Transverse colon (tissue), 4 donors: Measurements from ENCODE around the gene ANKEF1. TPM values are rescaled to one million over a fixed set of nuclear protein-coding genes. Genes with fewer than 3 reads are reported as not detected.

Experiments
- DNase-seq: peaks from one replicate; pipeline ENCODE4 v3.0.0-alpha.2; 2019
- H3K27ac ChIP-seq, 4 donors: fragments of 200-600 bp; sonication (generic); 2 replicates each; pipeline ENCODE4 v1.5.1; 2016 to 2018; ENCODE audit warnings: inconsistent platforms in 4 of 4
- H3K27me3 ChIP-seq: fragments of 200-600 bp; sonication (generic); 2 replicates; pipeline ENCODE4 v1.5.1; 2017; ENCODE audit warnings: inconsistent platforms
- H3K36me3 ChIP-seq, 4 donors: fragments of 200-600 bp; sonication (generic); 2 replicates each; pipeline ENCODE4 v1.5.1; 2017 to 2019; ENCODE audit warnings: inconsistent platforms in 4 of 4
- H3K4me1 ChIP-seq, 4 donors: fragments of 200-600 bp; sonication (generic); 2 replicates each; pipeline ENCODE4 v1.5.1; 2017 to 2020; ENCODE audit warnings: inconsistent platforms in 4 of 4
- H3K4me3 ChIP-seq, 4 donors: fragments of 200-600 bp; sonication (generic); 1 replicate in 1 of 4; 2 replicates in 3 of 4; pipeline versions ENCODE4 v1.5.1 to v1.6.1; 2017 to 2019; ENCODE audit warnings: inconsistent platforms in 4 of 4
- H3K9me3 ChIP-seq, 2 donors: fragments of 200-600 bp; sonication (generic); 2 replicates each; pipeline ENCODE4 v1.5.1; 2017 to 2019; ENCODE audit warnings: inconsistent platforms in 2 of 2
- CTCF ChIP-seq, 5 experiments: fragments of 200-600 bp in 3 of 5; fragments of 450-650 bp in 2 of 5; sonication (generic) in 3 of 5; IDR thresholded peaks; 1 replicate in 2 of 5; 2 replicates in 3 of 5; pipeline ENCODE4 v1.5.1; 2016 to 2017; ENCODE audit warnings: antibody characterized with exemption in 5 of 5, inconsistent platforms in 3 of 5, mild to moderate bottlenecking in 2 of 5, moderate library complexity in 1 of 5
- EP300 ChIP-seq: sonication (generic); formaldehyde crosslinking; IDR thresholded peaks from one replicate; pipeline ENCODE4 v1.6.1; 2017; ENCODE audit warnings: antibody characterized with exemption, low read depth
- POLR2A ChIP-seq: fragments of 450-650 bp; IDR thresholded peaks from one replicate; pipeline ENCODE4 v1.6.1; 2016; ENCODE audit warnings: antibody characterized with exemption, mild to moderate bottlenecking, moderate library complexity
- POLR2AphosphoS5 ChIP-seq, 3 donors: sonication (generic); formaldehyde crosslinking; IDR thresholded peaks; one replicate each; pipeline ENCODE4 v1.6.1; 2016; ENCODE audit warnings: antibody characterized with exemption in 3 of 3
- WGBS, 2 donors: methylation state at CpG; one replicate each; pipeline ENCODE4 v1.1.5; 2018; ENCODE audit warnings: low coverage in 1 of 2; 5-methylcytosine and 5-hydroxymethylcytosine counted together
- in situ Hi-C, 4 donors: fragments of 200-750 bp; cut with MboI; loops; one replicate each; pipeline versions ENCODE4 v1.15.0 to v1.15.1; 2017; ENCODE audit warnings: low sequenced_read_pairs in 3 of 4, low pct_ligation_motif_present in 1 of 4, low pct_unique_long_range_greater_than_20kb in 1 of 4
- intact Hi-C: fragments of 100-400 bp; cut with DNase I; formaldehyde crosslinking; loops from one replicate; pipeline ENCODE4 v1.15.1; 2023; ENCODE audit warnings: low total_unique reads
- total RNA-seq, 4 donors: library from RNA; depleted of rRNA; stranded (reverse); fragments of >200 nt; gene quantifications; one replicate each; pipeline ENCODE4 v1.1.0, GENCODE V29; 2016

Gene ANKEF1
- total RNA-seq, 4 donors from 2014 or later, result 0.60 to 5.6 (median 4.7) TPM

GRCh38 chr20:10006447-10007090, 28.2 kb upstream of the ANKEF1 start:
- Histone ChIP-seq H3K9me3 (no peaks in the 10 kb centered on the region), H3K4me3 (no peak overlapping the region), H3K4me1 (no peaks in the 10 kb centered on the region), H3K27me3 (no peaks in the 10 kb centered on the region), H3K27ac (no peak overlapping the region), H3K36me3 (no peaks in the 10 kb centered on the region)
- whole genome bisulfite sequencing, 2 donors, result 78 to 86% methylated on average over 4 of the region's 4 CpGs
- intact Hi-C loops (no loop called here), in situ Hi-C loops (no loop called here)
- TF ChIP-seq POLR2A, result no peak
- TF ChIP-seq EP300, result no peak
- TF ChIP-seq CTCF (IDR thresholded peaks at IDR 0.05), result no peak
- no peak for TF ChIP-seq POLR2AphosphoS5 (IDR thresholded peaks at IDR 0.05)
- no peak for DNase-seq

GRCh38 chr20:10007158-10007557, 27.6 kb upstream of the ANKEF1 start:
- Histone ChIP-seq H3K27ac (no peak overlapping the region), H3K36me3 (no peaks in the 10 kb centered on the region), H3K4me3 (no peak overlapping the region), H3K27me3 (no peaks in the 10 kb centered on the region), H3K9me3 (no peaks in the 10 kb centered on the region), H3K4me1 (no peaks in the 10 kb centered on the region)
- in situ Hi-C loops, result no loop called here
- intact Hi-C loops, result no loop called here
- no peak for TF ChIP-seq POLR2A
- TF ChIP-seq EP300, result no peak
- TF ChIP-seq POLR2AphosphoS5 (IDR thresholded peaks at IDR 0.05), result no peak
- no peak for TF ChIP-seq CTCF (IDR thresholded peaks at IDR 0.05)
- DNase-seq, result no peak
- 60 to 67% methylated on average over 2 of the region's 2 CpGs for WGBS, 2 donors

- no peak overlapping the region for H3K27ac ChIP-seq
- no peak overlapping the region for H3K4me3 ChIP-seq
- no peaks in the 10 kb centered on the region for H3K27me3 ChIP-seq
- H3K36me3 ChIP-seq, result no peaks in the 10 kb centered on the region
- intact Hi-C loops, result no loop called here
- 82 to 94% methylated on average over 3 to 5 of the region's 5 CpGs for WGBS, 2 donors
- no peak for DNase-seq
- in situ Hi-C loops, result no loop called here
- no peaks in the 10 kb centered on the region for H3K9me3 ChIP-seq
- no peaks in the 10 kb centered on the region for H3K4me1 ChIP-seq
- TF ChIP-seq POLR2AphosphoS5 (IDR thresholded peaks at IDR 0.05) (no peak), EP300 (no peak), CTCF (IDR thresholded peaks at IDR 0.05) (no peak), POLR2A (no peak)
These were observed 27.0 kb upstream of the ANKEF1 start for GRCh38 chr20:10007747-10008146.

GRCh38 chr20:10012464-10012863, 22.3 kb upstream of the ANKEF1 start:
- no peak for DNase-seq
- intact Hi-C loops, result no loop called here
- H3K36me3 ChIP-seq, result no peaks in the 10 kb centered on the region
- H3K27ac ChIP-seq, result no peak overlapping the region
- H3K9me3 ChIP-seq, result no peaks in the 10 kb centered on the region
- in situ Hi-C loops, result no loop called here
- 48 to 68% methylated on average over 5 of the region's 5 CpGs for WGBS, 2 donors
- no peak overlapping the region for H3K4me3 ChIP-seq
- no peaks in the 10 kb centered on the region for H3K4me1 ChIP-seq
- no peaks in the 10 kb centered on the region for H3K27me3 ChIP-seq
- no peak for TF ChIP-seq EP300
- no peak for TF ChIP-seq POLR2A
- no peak for TF ChIP-seq CTCF (IDR thresholded peaks at IDR 0.05)
- TF ChIP-seq POLR2AphosphoS5 (IDR thresholded peaks at IDR 0.05), result no peak
